GM12878 (cell line): Measurements from ENCODE around the gene PPBP. TPM values are rescaled to one million over a fixed set of nuclear protein-coding genes. Genes with fewer than 3 reads are reported as not detected.

Source experiments
- ATAC-seq: fragments of 200-7000 bp; cut with Tn5 transposase; 3 replicates; pipeline ENCODE4 v1.9.1; 2020; ENCODE audit warnings: mild to moderate bottlenecking, moderate library complexity
- BruUV-seq: library from RNA; stranded (reverse); fragments of 400-500 nt; replicated peaks from 2 replicates; lab custom pipeline; 2021; lab: Mats Ljungman, UMichigan
- CTCF ChIA-PET: fragments of 300-600 bp; sonication (Branson Sonifier 250); formaldehyde crosslinking; extraction: SDS; loops from one replicate; lab custom pipeline; 2021; ENCODE audit warnings: inconsistent platforms; lab: Yijun Ruan, JAX
- POLR2A ChIA-PET: fragments of 350-600 bp; formaldehyde crosslinking; extraction: SDS; loops from one replicate; lab custom pipeline; 2021; ENCODE audit warnings: inconsistent platforms; lab: Charles Lee
- RAD21 ChIA-PET: fragments of 300-600 bp; sonication (Branson Sonifier 250); formaldehyde crosslinking; loops from one replicate; lab custom pipeline; 2023; ENCODE audit warnings: antibody characterized with exemption; ENCODE audit not compliant: unreplicated experiment; lab: Charles Lee
- SMC1A ChIA-PET: fragments of 300-600 bp; sonication (Branson Sonifier 250); formaldehyde crosslinking; loops from one replicate; lab custom pipeline; 2023; ENCODE audit not compliant: unreplicated experiment, uncharacterized antibody; lab: Charles Lee
- DNase-seq: peaks from one replicate; pipeline ENCODE4 v3.0.0-alpha.2; 2011; ENCODE audit warnings: low read depth, low spot score
- FAIRE-seq: peaks from 3 replicates; lab custom pipeline; 2011; peaks lifted over from hg19 to GRCh38; lab: Jason Lieb, UNC
- H2AFZ ChIP-seq: 2 replicates; pipeline ENCODE4 v1.6.0; 2011; ENCODE audit warnings: low read depth, low read length, control low read depth; ENCODE audit not compliant: control insufficient read depth
- H3K27ac ChIP-seq: 2 replicates; pipeline ENCODE4 v1.5.1; 2011; ENCODE audit warnings: control low read depth; ENCODE audit not compliant: control insufficient read depth, insufficient read depth
- H3K27me3 ChIP-seq, 2 experiments: replicated peaks in 1 of 2; 2 replicates each; pipeline versions ENCODE4 v1.6.0 to v1.6.1; 2011; ENCODE audit warnings: low read length in 1 of 2; ENCODE audit not compliant: control insufficient read depth in 2 of 2, insufficient read depth in 2 of 2
- H3K36me3 ChIP-seq, 2 experiments: 2 replicates each; pipeline ENCODE4 v1.5.1; 2011; ENCODE audit warnings: low read length in 1 of 2; ENCODE audit not compliant: control insufficient read depth in 2 of 2, insufficient read depth in 2 of 2
- H3K4me1 ChIP-seq: 2 replicates; pipeline ENCODE4 v1.6.1; 2011; ENCODE audit warnings: mild to moderate bottlenecking, low read length, moderate library complexity, mixed read lengths; ENCODE audit not compliant: control insufficient read depth, insufficient read depth
- H3K4me2 ChIP-seq: 2 replicates; pipeline ENCODE4 v1.6.0; 2011; ENCODE audit warnings: control low read depth; ENCODE audit not compliant: control insufficient read depth, insufficient read depth
- H3K4me3 ChIP-seq: fragments of 200-600 bp; sonication (generic); 2 replicates; pipeline ENCODE4 v1.5.1; 2016
- H3K79me2 ChIP-seq: 2 replicates; pipeline ENCODE4 v1.6.0; 2011; ENCODE audit warnings: low read length; ENCODE audit not compliant: control insufficient read depth, insufficient read depth
- H3K9ac ChIP-seq: 2 replicates; pipeline ENCODE4 v1.8.0; 2011; ENCODE audit warnings: low read length, control low read depth, mixed read lengths; ENCODE audit not compliant: control insufficient read depth, insufficient read depth
- H3K9me3 ChIP-seq: replicated peaks from 3 replicates; pipeline ENCODE4 v1.5.1; 2011; ENCODE audit warnings: mild to moderate bottlenecking, low read length; ENCODE audit not compliant: control insufficient read depth, insufficient read depth
- H4K20me1 ChIP-seq: 2 replicates; pipeline ENCODE4 v1.6.0; 2011; ENCODE audit not compliant: control insufficient read depth, insufficient read depth
- ESRRA ChIP-seq: IDR thresholded peaks from 2 replicates; pipeline ENCODE4 v1.6.1; 2012; ENCODE audit warnings: mild to moderate bottlenecking, low read length, improper control_type of control experiment
- HCFC1 ChIP-seq: fragments of 150-350 bp; IDR thresholded peaks from 2 replicates; pipeline ENCODE4 v1.6.1; 2014; ENCODE audit warnings: low read length
- RAD21 ChIP-seq: IDR thresholded peaks from 2 replicates; pipeline ENCODE4 v1.6.1; 2011; ENCODE audit warnings: mild to moderate bottlenecking, low read depth, low read length, moderate library complexity; ENCODE audit not compliant: insufficient read depth
- RELA ChIP-seq: fragments of 450-650 bp; IDR thresholded peaks from 2 replicates; pipeline ENCODE4 v1.8.0; 2014; ENCODE audit warnings: borderline replicate concordance; ENCODE audit not compliant: partially characterized antibody
- RUNX3 ChIP-seq: IDR thresholded peaks from 2 replicates; pipeline ENCODE4 v1.6.1; 2012; ENCODE audit warnings: low read length, inconsistent platforms
- TAF1 ChIP-seq: IDR thresholded peaks from 2 replicates; pipeline ENCODE4 v1.6.1; 2011; ENCODE audit warnings: mild to moderate bottlenecking, low read depth, low read length, borderline replicate concordance
- WGBS: methylation state at CpG from one replicate; pipeline ENCODE4 v1.1.6; 2016; ENCODE audit warnings: low lambda C conversion rate; ENCODE audit not compliant: insufficient replicate concordance, insufficient coverage; ENCODE audit errors: missing lambda C conversion rate; 5-methylcytosine and 5-hydroxymethylcytosine counted together
- in situ Hi-C: fragments of 300-500 bp; cut with MboI; formaldehyde crosslinking; loops from 9 replicates; pipeline ENCODE4 v1.14.3; 2018; ENCODE audit warnings: mixed read lengths
- intact Hi-C: fragments of 100-400 bp; cut with micrococcal nuclease; formaldehyde crosslinking; loops from one replicate; pipeline ENCODE4 v1.14.2; 2022; ENCODE audit not compliant: unreplicated experiment
- polyA plus RNA-seq, 11 experiments: library from polyadenylated mRNA; depleted of rRNA in 4 of 11; unstranded in 6 of 11; stranded (reverse) in 5 of 11; fragments of >200 nt; fragmentation: Nextera tagmentation in 4 of 11; fragmentation: Illumina TruSeq in 1 of 11; extraction: Ambion mirVana in 4 of 11; extraction: Trizol in 1 of 11; gene quantifications; 1 replicate in 1 of 11; 2 replicates in 10 of 11; pipeline versions ENCODE4 v1.2.1 to v1.2.3, GENCODE V29; 2011 to 2016; ENCODE audit warnings: inconsistent platforms in 2 of 11, missing spikeins in 2 of 11, low read depth in 1 of 11
- total RNA-seq, 4 experiments: library from RNA; depleted of rRNA in 3 of 4; stranded (reverse); fragments of >200 nt in 3 of 4; fragmentation: Illumina TruSeq in 1 of 4; extraction: Trizol in 1 of 4; gene quantifications; 2 replicates each; pipeline versions ENCODE4 v1.2.1 to v1.2.3, GENCODE V29; 2013 to 2021
- TF ChIP-seq, protein P1 (sequence below): fragments of 450-650 bp; IDR thresholded peaks from 2 replicates; pipeline ENCODE4 v1.6.1; 2016; ENCODE audit warnings: mild to moderate bottlenecking
- TF ChIP-seq, protein P2 (sequence below): fragments of 450-650 bp; IDR thresholded peaks from 2 replicates; pipeline ENCODE4 v1.6.1; 2014; ENCODE audit warnings: mild to moderate bottlenecking
- TF ChIP-seq, protein P3 (sequence below): IDR thresholded peaks from 2 replicates; pipeline ENCODE4 v1.6.1; 2012; ENCODE audit warnings: low read length, inconsistent platforms

Gene PPBP
- total and polyA plus RNA-seq, 10 of the 15 experiments (the other 5 are each of a cell fraction or from before 2014, with no cell fraction given): not detected

DNA sequence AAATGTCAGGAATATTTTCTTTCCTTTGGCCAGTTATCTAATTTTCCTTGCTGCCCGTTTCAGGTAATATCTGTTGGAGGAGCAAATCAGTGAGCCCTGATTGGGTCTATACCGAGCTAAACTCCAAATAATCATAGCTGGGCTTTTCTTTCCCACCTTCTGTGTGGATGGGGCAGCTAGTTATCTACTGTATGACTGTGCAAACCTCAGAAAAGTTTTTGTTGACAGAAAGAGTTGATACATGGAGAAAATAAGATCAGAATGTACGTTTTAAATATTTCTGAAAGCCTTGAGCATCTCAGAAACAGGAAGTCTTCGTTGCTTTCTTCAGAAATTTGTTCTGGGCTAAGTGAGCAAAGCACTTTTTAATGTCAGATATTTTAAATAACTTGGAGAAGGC is 16.7 kb upstream of the PPBP start:
- ATAC-seq (no peak), FAIRE-seq (no peak), DNase-seq (no peak)
- in situ Hi-C loops: no loop called here
- Histone ChIP-seq H4K20me1 (no peaks in the 10 kb centered on the region), H3K79me2 (no peaks in the 10 kb centered on the region), H3K4me2 (no peak overlapping the region), H3K4me3 (no peak overlapping the region), H3K27me3 (no peaks in the 10 kb centered on the region; a peak in 1 of 4 replicates), H3K36me3 (no peaks in the 10 kb centered on the region), H2AFZ (no peak overlapping the region), H3K4me1 (no peaks in the 10 kb centered on the region), H3K9me3 (no peaks in the 10 kb centered on the region), H3K9ac (no peak overlapping the region), H3K27ac (no peak overlapping the region)
- SMC1A ChIA-PET: no interaction called here
- intact Hi-C loops: no loop called here
- WGBS: 2% methylated on average over 4 of the region's 4 CpGs
- CTCF ChIA-PET: no interaction called here
- BruUV-seq: no TSS peak
- TF ChIP-seq RUNX3 (no peak), TAF1 (no peak), RELA (no peak), HCFC1 (no peak), ESRRA (no peak), RAD21 (no peak)
- TF ChIP-seq, protein P1, sequence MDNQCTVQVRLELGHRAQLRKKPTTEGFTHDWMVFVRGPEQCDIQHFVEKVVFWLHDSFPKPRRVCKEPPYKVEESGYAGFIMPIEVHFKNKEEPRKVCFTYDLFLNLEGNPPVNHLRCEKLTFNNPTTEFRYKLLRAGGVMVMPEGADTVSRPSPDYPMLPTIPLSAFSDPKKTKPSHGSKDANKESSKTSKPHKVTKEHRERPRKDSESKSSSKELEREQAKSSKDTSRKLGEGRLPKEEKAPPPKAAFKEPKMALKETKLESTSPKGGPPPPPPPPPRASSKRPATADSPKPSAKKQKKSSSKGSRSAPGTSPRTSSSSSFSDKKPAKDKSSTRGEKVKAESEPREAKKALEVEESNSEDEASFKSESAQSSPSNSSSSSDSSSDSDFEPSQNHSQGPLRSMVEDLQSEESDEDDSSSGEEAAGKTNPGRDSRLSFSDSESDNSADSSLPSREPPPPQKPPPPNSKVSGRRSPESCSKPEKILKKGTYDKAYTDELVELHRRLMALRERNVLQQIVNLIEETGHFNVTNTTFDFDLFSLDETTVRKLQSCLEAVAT: no peak
- TF ChIP-seq, protein P2, sequence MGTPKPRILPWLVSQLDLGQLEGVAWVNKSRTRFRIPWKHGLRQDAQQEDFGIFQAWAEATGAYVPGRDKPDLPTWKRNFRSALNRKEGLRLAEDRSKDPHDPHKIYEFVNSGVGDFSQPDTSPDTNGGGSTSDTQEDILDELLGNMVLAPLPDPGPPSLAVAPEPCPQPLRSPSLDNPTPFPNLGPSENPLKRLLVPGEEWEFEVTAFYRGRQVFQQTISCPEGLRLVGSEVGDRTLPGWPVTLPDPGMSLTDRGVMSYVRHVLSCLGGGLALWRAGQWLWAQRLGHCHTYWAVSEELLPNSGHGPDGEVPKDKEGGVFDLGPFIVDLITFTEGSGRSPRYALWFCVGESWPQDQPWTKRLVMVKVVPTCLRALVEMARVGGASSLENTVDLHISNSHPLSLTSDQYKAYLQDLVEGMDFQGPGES: no peak
- TF ChIP-seq, protein P3, sequence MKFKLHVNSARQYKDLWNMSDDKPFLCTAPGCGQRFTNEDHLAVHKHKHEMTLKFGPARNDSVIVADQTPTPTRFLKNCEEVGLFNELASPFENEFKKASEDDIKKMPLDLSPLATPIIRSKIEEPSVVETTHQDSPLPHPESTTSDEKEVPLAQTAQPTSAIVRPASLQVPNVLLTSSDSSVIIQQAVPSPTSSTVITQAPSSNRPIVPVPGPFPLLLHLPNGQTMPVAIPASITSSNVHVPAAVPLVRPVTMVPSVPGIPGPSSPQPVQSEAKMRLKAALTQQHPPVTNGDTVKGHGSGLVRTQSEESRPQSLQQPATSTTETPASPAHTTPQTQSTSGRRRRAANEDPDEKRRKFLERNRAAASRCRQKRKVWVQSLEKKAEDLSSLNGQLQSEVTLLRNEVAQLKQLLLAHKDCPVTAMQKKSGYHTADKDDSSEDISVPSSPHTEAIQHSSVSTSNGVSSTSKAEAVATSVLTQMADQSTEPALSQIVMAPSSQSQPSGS: no peak
- POLR2A ChIA-PET: no interaction called here
- RAD21 ChIA-PET: no interaction called here
